NOMO-1 treated with dmso at 0.1 percent for 144 hours (cell line): ENCODE data around the gene DDX59.
A peak's percentile ranks its signal among the peaks of the same experiment; 100 is the strongest.

Experiments used
- DNase-seq: peaks from one replicate; lab custom pipeline; 2025; ENCODE audit not compliant: unreplicated experiment; lab: John Stamatoyannopoulos, UW

The DDX59 gene

GRCh38 chr1:200669314-200670241, at the start of gene DDX59:
Gene DDX59 (minus strand): TSS chr1:200669907. CDS start chr1:200666740, 3,167 bp downstream.
- DNase-seq = peak; percentile 88

DNA sequence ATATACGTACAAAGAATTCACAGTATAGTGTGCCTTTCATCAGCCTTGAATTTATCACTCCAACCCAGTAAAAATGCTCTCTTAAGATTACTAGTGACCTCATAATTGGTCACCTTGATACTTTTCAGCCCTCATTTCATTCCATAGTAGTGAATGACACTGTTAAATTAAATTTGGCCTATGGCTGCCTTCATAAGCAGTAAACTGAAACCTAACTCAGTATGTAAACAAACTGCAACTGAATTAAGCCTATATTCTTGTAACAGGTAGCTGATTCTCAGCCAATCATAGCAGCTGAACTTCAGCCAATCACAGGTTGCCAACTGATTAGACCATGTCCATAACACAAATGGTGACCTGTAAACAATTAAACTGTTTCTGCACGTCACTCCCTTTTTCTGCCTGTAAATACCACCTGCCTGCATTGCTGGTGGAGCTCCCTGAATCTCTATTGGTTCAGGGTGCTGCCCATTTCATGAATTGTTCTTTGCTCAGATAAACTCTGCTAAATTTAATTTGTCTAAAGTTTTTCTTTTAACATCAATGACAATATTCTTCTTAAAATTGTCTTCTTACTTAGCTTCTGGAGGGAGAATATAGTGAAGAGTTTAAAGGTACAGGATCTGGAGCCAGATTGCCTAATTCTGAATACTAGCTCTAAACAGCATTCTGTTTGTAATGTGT, 44.9 kb upstream of the DDX59 start:
- DNase-seq = no peak

GRCh38 chr1:200710166-200710565, 40.5 kb upstream of the DDX59 start:
- no peak for DNase-seq

DNA sequence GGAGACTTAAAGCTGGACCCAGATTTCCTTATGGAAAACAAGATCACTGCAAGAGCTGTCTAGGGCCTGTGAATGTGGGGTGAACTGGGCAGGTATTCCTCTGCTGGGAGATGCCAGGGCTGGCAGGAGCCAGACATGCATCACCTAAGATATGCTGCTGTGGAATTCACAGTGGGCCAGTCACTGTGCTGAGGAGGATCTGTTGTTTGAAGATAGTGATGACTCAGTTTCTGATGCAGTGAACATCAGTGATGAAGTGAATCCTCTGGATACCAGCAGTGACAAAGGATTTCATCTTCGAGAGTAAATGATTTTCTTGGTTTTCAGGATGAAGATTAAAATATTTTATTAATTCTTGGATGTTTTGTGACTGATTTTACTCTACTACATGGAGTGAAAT, 39.1 kb upstream of the DDX59 start:
- no peak for DNase-seq

DNA sequence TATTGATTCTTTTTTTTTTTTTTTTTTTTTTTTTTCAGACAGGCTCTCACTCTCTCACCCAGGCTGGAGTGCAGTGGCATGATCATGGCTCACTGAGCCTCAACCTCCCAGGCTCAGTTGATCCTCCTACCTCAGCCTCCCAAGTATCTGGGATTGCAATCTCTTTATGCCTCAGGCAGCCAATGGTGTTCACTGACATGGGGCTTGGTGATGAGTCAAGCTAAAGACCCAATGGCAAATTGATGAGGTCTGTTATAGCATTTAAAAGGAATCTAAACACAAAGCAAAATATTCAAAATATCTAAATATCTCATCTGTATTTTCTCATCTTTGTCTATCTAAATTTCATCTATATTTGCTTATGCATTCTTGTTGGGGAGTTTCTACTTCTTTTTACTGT, 38.5 kb upstream of the DDX59 start:
- no peak for DNase-seq

GRCh38 chr1:200707116-200707515, 37.4 kb upstream of the DDX59 start:
- DNase-seq = no peak

GRCh38 chr1:200706111-200706814, 36.6 kb upstream of the DDX59 start:
- no peak for DNase-seq

- DNase-seq = no peak
Measured at GRCh38 chr1:200704986-200705500, 35.3 kb upstream of the DDX59 start.

DNA sequence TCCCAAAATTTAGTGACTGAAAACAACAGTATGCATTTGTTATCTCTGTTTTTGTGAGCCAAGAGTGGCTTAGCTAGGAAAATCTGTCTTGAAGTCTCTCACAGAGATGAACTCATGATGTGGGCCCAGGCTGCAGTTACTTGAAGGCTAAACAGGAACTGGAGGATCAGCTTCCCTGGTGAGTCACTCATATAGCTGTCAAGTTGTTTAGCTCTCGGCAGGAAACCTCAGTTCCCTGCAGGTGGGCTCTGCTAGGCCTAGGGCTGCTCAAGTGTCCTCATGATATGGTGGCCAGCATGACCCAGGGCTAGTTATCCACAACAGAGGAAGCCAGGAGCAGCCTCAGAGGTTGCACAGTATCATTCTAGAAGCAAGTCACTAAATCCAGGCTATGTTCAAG, 30.2 kb upstream of the DDX59 start:
- DNase-seq = no peak

DNA sequence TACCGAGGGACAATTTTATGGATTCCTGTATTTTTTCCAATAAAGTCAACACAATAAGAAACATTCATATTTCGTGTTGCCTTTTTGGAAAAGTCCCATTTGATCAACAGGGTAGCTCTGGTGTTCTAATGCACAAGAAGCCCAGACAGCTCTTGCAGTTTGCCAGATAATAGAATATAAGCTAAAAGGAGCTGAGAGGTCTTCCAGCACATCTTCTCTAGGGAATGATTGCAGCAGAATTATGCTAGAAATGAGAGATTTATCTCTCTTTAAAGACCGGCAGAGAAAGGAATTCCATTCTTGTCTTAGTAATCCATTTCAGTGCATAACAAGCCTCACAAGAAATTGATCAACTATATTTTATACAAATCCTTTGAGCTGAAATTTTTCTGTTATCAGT, 25.0 kb upstream of the DDX59 start:
- DNase-seq = no peak

DNA sequence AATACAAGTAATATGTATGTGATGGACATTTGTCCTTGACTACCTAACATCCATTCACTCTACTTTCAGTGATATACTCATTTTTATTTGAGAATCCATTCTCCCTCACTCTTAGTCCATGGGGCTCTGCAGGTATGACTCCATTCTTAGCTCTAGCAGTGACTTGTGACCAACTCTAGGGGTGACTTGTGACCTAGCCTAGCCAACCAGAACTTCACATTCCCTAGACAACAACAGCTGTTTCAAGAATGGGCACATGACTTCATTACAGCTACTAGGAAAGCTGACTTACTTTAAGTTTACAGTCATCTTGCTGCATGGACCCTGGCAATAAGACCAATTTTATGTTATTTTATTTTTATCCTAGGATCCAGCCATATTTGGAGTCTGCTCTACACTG, 23.6 kb upstream of the DDX59 start:
- no peak for DNase-seq

- DNase-seq = no peak
Measured at GRCh38 chr1:200692316-200692715, 22.6 kb upstream of the DDX59 start.

GRCh38 chr1:200686620-200687019, 16.9 kb upstream of the DDX59 start:
- no peak for DNase-seq

DNA sequence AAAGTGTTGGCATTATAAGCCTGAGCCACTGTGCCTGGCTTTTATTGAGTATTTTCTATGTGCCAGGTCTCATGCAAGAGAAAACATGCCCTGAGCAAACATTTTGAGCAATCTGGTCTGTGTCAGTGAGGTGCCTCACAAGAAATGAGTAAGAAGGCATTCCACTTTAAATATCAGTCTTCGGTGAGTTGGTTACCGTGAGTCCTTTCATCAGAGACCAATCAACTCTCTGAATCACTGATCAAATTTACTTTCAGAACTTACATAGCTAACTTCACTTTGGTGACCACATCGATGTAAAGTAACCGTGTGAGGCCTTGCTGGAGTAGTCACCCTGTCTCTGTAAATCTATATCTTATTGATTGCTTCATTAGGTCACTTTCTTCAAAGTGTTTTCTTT, 14.3 kb upstream of the DDX59 start:
- DNase-seq = no peak

DNA sequence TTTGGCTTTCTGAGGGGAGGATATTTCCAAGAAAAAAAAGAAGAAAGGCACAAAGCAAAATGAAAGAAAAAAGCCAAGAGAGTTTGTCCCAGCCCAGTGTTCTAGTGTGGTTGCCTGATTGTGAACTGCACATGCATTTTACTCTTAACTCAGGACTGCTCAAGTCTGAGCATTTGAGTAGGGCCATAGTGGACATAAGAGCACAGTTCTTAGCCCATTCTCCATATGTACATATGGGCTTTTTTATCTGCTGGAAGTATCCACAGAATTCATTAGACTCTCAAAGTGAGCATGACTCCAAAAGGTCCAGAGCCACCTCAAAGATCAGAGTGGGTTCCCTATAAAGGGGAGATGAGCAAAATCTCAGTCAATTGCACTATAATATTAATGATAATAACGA, 13.6 kb upstream of the DDX59 start:
- no peak for DNase-seq

GRCh38 chr1:200681231-200681630, 11.5 kb upstream of the DDX59 start:
- no peak for DNase-seq

DNA sequence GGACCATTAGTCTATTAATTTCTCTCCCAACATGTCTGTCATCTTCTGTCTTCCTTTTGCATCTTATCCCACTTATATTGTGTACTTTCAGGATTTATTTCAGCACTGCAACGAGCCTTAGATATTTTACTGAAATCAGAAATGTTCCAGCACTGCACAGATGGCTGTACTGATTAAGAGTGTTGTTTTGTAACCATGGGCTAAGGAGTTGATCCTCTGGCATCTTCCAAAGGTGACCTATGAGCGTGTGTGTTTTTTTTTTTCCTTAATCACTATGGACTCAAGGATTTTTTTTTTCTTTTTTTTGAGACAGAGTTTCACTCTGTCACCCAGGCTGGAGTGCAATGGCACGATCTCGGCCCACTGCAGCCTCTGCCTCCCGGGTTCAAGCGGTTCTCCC, 7.1 kb upstream of the DDX59 start:
- no peak for DNase-seq

DNA sequence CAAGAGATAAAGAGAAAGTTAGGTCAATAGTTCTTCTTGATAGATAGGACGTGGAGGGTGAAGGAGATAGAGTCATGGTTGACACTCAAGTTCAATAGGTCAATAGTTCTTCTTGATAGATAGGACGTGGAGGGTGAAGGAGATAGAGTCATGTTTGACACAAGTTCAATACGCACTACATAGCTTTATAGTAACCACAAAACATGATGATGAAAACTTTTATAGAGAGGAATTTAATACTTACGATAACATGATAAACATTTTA, 5.8 kb upstream of the DDX59 start:
- DNase-seq = no peak

- no peak for DNase-seq
Measured at GRCh38 chr1:200674838-200675587, 5.3 kb upstream of the DDX59 start.

- no peak for DNase-seq
Measured at GRCh38 chr1:200673952-200674823, 4.5 kb upstream of the DDX59 start.
